K562 (cell line): Measurements from ENCODE around the gene ZCWPW1. TPM values are rescaled to one million over a fixed set of nuclear protein-coding genes. Genes with fewer than 3 reads are reported as not detected.

Experiments used
- BCOR ChIP-seq: fragments of 450-650 bp; IDR thresholded peaks from 2 replicates; pipeline ENCODE4 v1.6.1; 2016
- BRF1 ChIP-seq: IDR thresholded peaks from 3 replicates; pipeline ENCODE4 v1.6.1; 2011; ENCODE audit warnings: borderline replicate concordance, mild to moderate bottlenecking; ENCODE audit not compliant: insufficient read length; ENCODE audit errors: extremely low read depth
- CAMTA2 ChIP-seq: fragments of 250-450 bp; sonication (Bioruptor Pico); conservative IDR thresholded peaks from 2 replicates; pipeline ENCODE4 v1.5.1; 2022
- CBX3 ChIP-seq, 2 experiments: IDR thresholded peaks; 1 replicate in 1 of 2; 2 replicates in 1 of 2; pipeline ENCODE4 v1.6.1; 2012; ENCODE audit warnings: inconsistent platforms in 2 of 2, low read length in 2 of 2, borderline replicate concordance in 1 of 2, control low read depth in 1 of 2
- DMBX1 ChIP-seq: fragments of 250-450 bp; sonication (Bioruptor Pico); IDR thresholded peaks from 2 replicates; pipeline ENCODE4 v1.8.0; 2022; ENCODE audit warnings: inconsistent platforms, mild to moderate bottlenecking, moderate library complexity, borderline replicate concordance
- DNMT1 ChIP-seq: fragments of 450-650 bp; IDR thresholded peaks from 2 replicates; pipeline ENCODE4 v1.6.1; 2016; ENCODE audit warnings: antibody characterized with exemption, mild to moderate bottlenecking
- DPF2 ChIP-seq: fragments of 450-650 bp; IDR thresholded peaks from 2 replicates; pipeline ENCODE4 v1.6.1; 2016
- ELF4 ChIP-seq: fragments of 450-650 bp; formaldehyde crosslinking; IDR thresholded peaks from 2 replicates; pipeline ENCODE4 v1.4.0; 2022; ENCODE audit warnings: missing genetic modification characterization
- GTF2E2 ChIP-seq: fragments of 200-800 bp; sonication (Bioruptor generic); IDR thresholded peaks from 2 replicates; pipeline ENCODE4 v1.6.1; 2016; ENCODE audit warnings: missing genetic modification characterization, missing compliant biosample characterization
- GTF2F1 ChIP-seq: IDR thresholded peaks from 2 replicates; pipeline ENCODE4 v1.6.1; 2011; ENCODE audit warnings: low read depth, low read length, improper control_type of control experiment
- HCFC1 ChIP-seq: IDR thresholded peaks from 2 replicates; pipeline ENCODE4 v1.6.1; 2012; ENCODE audit warnings: low read depth, low read length, improper control_type of control experiment
- MECOM ChIP-seq: fragments of 250-450 bp; sonication (Bioruptor Pico); IDR thresholded peaks from 2 replicates; pipeline ENCODE4 v1.8.0; 2022; ENCODE audit warnings: inconsistent platforms
- NR2F6 ChIP-seq: fragments of 450-650 bp; formaldehyde crosslinking; IDR thresholded peaks from 2 replicates; pipeline ENCODE4 v1.4.0; 2020; ENCODE audit warnings: mild to moderate bottlenecking
- RAD51 ChIP-seq: fragments of 450-650 bp; IDR thresholded peaks from 2 replicates; pipeline ENCODE4 v1.7.1; 2016; ENCODE audit warnings: low read depth, mild to moderate bottlenecking, borderline replicate concordance
- SMARCA4 ChIP-seq: fragments of 450-650 bp; IDR thresholded peaks from 2 replicates; pipeline ENCODE4 v1.6.1; 2016
- SMARCE1 ChIP-seq: fragments of 450-650 bp; IDR thresholded peaks from 2 replicates; pipeline ENCODE4 v1.7.1; 2016; ENCODE audit warnings: mild to moderate bottlenecking
- TCF3 ChIP-seq: sonication (generic); formaldehyde crosslinking; IDR thresholded peaks from 2 replicates; pipeline ENCODE4 v1.4.0; 2020; ENCODE audit warnings: mild to moderate bottlenecking, missing genetic modification reagents
- THRAP3 ChIP-seq: fragments of 450-650 bp; IDR thresholded peaks from 2 replicates; pipeline ENCODE4 v1.6.1; 2016; ENCODE audit warnings: mild to moderate bottlenecking, inconsistent platforms, borderline replicate concordance
- ZNF316 ChIP-seq: fragments of 450-650 bp; IDR thresholded peaks from 2 replicates; pipeline ENCODE4 v1.6.1; 2016
- ZNF324 ChIP-seq: fragments of 250-450 bp; sonication (Bioruptor Pico); IDR thresholded peaks from 2 replicates; pipeline ENCODE4 v1.4.0; 2020; ENCODE audit warnings: mild to moderate bottlenecking
- ZNF644 ChIP-seq: fragments of 200-800 bp; sonication (Bioruptor generic); IDR thresholded peaks from 2 replicates; pipeline ENCODE4 v1.6.1; 2016; ENCODE audit warnings: low read depth, missing genetic modification characterization, missing compliant biosample characterization
- polyA plus RNA-seq, 8 experiments: library from polyadenylated mRNA; depleted of rRNA in 4 of 8; stranded (reverse) in 5 of 8; unstranded in 3 of 8; fragments of >200 nt; fragmentation: Nextera tagmentation in 2 of 8; fragmentation: Illumina TruSeq in 1 of 8; extraction: Ambion mirVana in 2 of 8; extraction: Trizol in 1 of 8; gene quantifications; 2 replicates each; pipeline versions ENCODE4 v1.2.1 to v1.2.3, GENCODE V29; 2011 to 2014; ENCODE audit warnings: inconsistent platforms in 1 of 8, missing spikeins in 1 of 8
- total RNA-seq, 7 experiments: library from RNA; depleted of rRNA in 6 of 7; stranded (reverse); fragments of >200 nt in 6 of 7; fragmentation: Illumina TruSeq in 2 of 7; extraction: Trizol in 2 of 7; gene quantifications; 2 replicates each; pipeline versions ENCODE4 v1.2.1 to v1.2.3, GENCODE V29; 2011 to 2021; ENCODE audit warnings: low replicate concordance in 1 of 7
- TF ChIP-seq, protein P1 (sequence below), 2 experiments: fragments of 450-650 bp; IDR thresholded peaks; 2 replicates each; pipeline ENCODE4 v1.6.1; 2016
- TF ChIP-seq, protein P2 (sequence below): sonication (generic); formaldehyde crosslinking; IDR thresholded peaks from 2 replicates; pipeline ENCODE4 v1.8.1; 2023; ENCODE audit warnings: mild to moderate bottlenecking, missing genetic modification reagents
- TF ChIP-seq, protein P3 (sequence below): fragments of 200-800 bp; sonication (Bioruptor generic); IDR thresholded peaks from 2 replicates; pipeline ENCODE4 v1.6.1; 2017; ENCODE audit warnings: missing genetic modification characterization, missing compliant biosample characterization
- TF ChIP-seq, protein P4 (sequence below), 2 experiments: fragments of 450-650 bp in 1 of 2; sonication (generic) in 1 of 2; formaldehyde crosslinking in 1 of 2; IDR thresholded peaks in 1 of 2; conservative IDR thresholded peaks in 1 of 2; 2 replicates each; pipeline versions ENCODE4 v1.6.1 to v1.8.1; 2016 to 2023; ENCODE audit warnings: mild to moderate bottlenecking in 2 of 2, moderate library complexity in 2 of 2, inconsistent platforms in 1 of 2, missing genetic modification reagents in 1 of 2

The ZCWPW1 gene
- total and polyA plus RNA-seq, 9 of the 15 experiments (the other 6 are each of a cell fraction or from before 2014, with no cell fraction given) = 0.18 to 1.7 (median 1.2) TPM

DNA sequence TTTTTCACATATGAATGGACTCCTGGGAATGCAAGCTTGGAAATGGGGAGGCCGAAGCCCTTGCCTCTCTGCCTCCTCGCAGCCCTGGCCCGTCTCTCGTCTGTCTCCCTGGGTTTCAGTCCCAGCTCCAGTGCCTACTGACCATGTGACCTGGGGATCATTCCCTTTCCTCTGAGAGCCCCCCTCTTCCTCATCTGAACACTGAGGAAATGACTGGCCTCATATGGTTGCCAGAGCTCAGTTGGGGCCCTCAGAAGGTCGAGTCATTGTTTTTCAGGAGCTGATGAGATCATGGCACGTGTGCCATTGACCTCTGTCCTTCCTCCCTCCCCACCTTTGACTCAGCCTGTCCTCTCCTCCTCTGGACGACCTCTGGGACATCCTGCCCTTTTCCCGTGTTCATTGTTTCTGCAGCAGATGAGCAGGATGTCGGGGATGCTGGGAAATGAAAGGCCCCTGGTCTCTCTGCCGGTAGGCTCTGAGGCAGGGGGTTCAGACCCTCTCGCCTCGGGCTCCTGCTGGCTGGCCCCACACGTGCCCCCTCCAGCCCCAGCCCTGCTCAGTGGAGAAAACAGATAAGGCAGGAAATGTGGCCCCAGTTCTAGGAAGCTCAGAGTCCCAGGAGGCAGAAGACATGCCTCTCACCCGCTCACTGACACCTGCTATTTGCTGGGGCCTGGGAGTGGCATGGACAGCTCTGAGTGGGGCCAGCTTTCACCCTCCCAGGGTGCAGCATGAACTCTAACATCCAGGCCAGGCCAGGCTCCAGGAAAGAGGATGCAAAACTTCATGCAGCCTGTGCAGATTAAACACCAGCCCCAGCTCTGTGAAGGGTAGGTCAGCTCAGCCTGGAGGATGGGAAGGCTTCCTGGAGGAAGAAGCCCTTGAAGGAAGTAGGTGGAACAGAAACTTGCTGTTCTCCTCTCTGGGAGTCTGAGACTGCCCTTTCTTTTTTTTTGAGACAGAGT lies 16.1 kb upstream of the ZCWPW1 start (continued):
- TF ChIP-seq, protein P1, sequence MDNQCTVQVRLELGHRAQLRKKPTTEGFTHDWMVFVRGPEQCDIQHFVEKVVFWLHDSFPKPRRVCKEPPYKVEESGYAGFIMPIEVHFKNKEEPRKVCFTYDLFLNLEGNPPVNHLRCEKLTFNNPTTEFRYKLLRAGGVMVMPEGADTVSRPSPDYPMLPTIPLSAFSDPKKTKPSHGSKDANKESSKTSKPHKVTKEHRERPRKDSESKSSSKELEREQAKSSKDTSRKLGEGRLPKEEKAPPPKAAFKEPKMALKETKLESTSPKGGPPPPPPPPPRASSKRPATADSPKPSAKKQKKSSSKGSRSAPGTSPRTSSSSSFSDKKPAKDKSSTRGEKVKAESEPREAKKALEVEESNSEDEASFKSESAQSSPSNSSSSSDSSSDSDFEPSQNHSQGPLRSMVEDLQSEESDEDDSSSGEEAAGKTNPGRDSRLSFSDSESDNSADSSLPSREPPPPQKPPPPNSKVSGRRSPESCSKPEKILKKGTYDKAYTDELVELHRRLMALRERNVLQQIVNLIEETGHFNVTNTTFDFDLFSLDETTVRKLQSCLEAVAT (IDR thresholded peaks at IDR 0.05) = 0 out of 4 replicates have a peak, but pooled peaks of 1 of the 2 experiments have one; percentile 25
- TF ChIP-seq DPF2 = peak; percentile 94
- peak; percentile 90 for TF ChIP-seq ZNF644
- TF ChIP-seq CBX3 (IDR thresholded peaks at IDR 0.05; ENCODE audit: borderline replicate concordance in 1 of 2, low read length in 2 of 2) = peak in 1 of 2 experiments; percentile 47; a peak in 1 of 3 replicates
- TF ChIP-seq MECOM = peak; percentile 83; the same call in 1 of the 2 replicates
- TF ChIP-seq ELF4 (CRISPR knock-in tag) = peak; percentile 66
- TF ChIP-seq ZNF316 = peak; percentile 88
- TF ChIP-seq ZNF324 (CRISPR knock-in tag) = no peak
- TF ChIP-seq TCF3 (CRISPR knock-in tag) = peak; percentile 79
- no peak for TF ChIP-seq BRF1
- no peak for TF ChIP-seq GTF2F1
- 0 out of 2 replicates have a peak, but pooled peaks have one; percentile 34 for TF ChIP-seq CAMTA2 (CRISPR knock-in tag)
- TF ChIP-seq HCFC1 = no peak
- peak; percentile 77 for TF ChIP-seq DMBX1 (CRISPR knock-in tag)
- TF ChIP-seq, protein P2, sequence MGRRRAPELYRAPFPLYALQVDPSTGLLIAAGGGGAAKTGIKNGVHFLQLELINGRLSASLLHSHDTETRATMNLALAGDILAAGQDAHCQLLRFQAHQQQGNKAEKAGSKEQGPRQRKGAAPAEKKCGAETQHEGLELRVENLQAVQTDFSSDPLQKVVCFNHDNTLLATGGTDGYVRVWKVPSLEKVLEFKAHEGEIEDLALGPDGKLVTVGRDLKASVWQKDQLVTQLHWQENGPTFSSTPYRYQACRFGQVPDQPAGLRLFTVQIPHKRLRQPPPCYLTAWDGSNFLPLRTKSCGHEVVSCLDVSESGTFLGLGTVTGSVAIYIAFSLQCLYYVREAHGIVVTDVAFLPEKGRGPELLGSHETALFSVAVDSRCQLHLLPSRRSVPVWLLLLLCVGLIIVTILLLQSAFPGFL (CRISPR knock-in tag) = no peak
- TF ChIP-seq, protein P3, sequence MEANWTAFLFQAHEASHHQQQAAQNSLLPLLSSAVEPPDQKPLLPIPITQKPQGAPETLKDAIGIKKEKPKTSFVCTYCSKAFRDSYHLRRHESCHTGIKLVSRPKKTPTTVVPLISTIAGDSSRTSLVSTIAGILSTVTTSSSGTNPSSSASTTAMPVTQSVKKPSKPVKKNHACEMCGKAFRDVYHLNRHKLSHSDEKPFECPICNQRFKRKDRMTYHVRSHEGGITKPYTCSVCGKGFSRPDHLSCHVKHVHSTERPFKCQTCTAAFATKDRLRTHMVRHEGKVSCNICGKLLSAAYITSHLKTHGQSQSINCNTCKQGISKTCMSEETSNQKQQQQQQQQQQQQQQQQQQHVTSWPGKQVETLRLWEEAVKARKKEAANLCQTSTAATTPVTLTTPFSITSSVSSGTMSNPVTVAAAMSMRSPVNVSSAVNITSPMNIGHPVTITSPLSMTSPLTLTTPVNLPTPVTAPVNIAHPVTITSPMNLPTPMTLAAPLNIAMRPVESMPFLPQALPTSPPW = peak; percentile 91
- TF ChIP-seq RAD51 = peak; percentile 86
- peak; percentile 89 for TF ChIP-seq SMARCE1
- peak; percentile 41; the same call in 1 of the 2 replicates for TF ChIP-seq GTF2E2 (tag)
- TF ChIP-seq DNMT1 = no peak
- TF ChIP-seq BCOR = peak; percentile 71
- TF ChIP-seq NR2F6 (CRISPR knock-in tag) = no peak
- TF ChIP-seq, protein P4, sequence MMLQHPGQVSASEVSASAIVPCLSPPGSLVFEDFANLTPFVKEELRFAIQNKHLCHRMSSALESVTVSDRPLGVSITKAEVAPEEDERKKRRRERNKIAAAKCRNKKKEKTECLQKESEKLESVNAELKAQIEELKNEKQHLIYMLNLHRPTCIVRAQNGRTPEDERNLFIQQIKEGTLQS (IDR thresholded peaks at IDR 0.05) = peak; percentile 97
- TF ChIP-seq, protein P4 (CRISPR knock-in tag; conservative IDR thresholded peaks at IDR 0.05) = peak; percentile 88
- TF ChIP-seq SMARCA4 = peak; percentile 87
- TF ChIP-seq THRAP3 = no peak
